IMR-90 (cell line): ENCODE measurements around the gene SLC25A3. TPM values are rescaled to one million over a fixed set of nuclear protein-coding genes. Genes with fewer than 3 reads are reported as not detected.

Experiments
- ATAC-seq: fragments of 200-7000 bp; cut with Tn5 transposase; 2 replicates; pipeline ENCODE4 v1.9.1; 2020; ENCODE audit warnings: low read depth, mild to moderate bottlenecking, moderate library complexity
- Bru-seq: library from RNA; stranded (reverse); fragments of 400-500 nt; gene quantifications from one replicate; lab custom pipeline; 2021; lab: Mats Ljungman, UMichigan
- BruChase-seq, 2 experiments: library from RNA; stranded (reverse); fragments of 400-500 nt; gene quantifications; one replicate each; lab custom pipeline; 2021; lab: Mats Ljungman, UMichigan
- BruUV-seq: library from RNA; stranded (reverse); fragments of 400-500 nt; replicated peaks from 2 replicates; lab custom pipeline; 2021; lab: Mats Ljungman, UMichigan
- CTCF ChIA-PET: fragments of 300-600 bp; formaldehyde crosslinking; extraction: SDS; loops from one replicate; lab custom pipeline; 2021; ENCODE audit warnings: antibody characterized with exemption; lab: Yijun Ruan, JAX
- POLR2A ChIA-PET: fragments of 300-600 bp; sonication (Branson Sonifier 250); formaldehyde crosslinking; loops from one replicate; lab custom pipeline; 2022; ENCODE audit warnings: antibody characterized with exemption; ENCODE audit not compliant: unreplicated experiment; lab: Charles Lee
- DNase-seq: peaks from one replicate; pipeline ENCODE4 v3.0.0; 2013
- H2AFZ ChIP-seq: replicated peaks from 2 replicates; pipeline ENCODE3; 2013; ENCODE audit warnings: low read length, mild to moderate bottlenecking; ENCODE audit not compliant: poor library complexity
- H2AK5ac ChIP-seq: 2 replicates; pipeline ENCODE4 v1.6.1; 2013; ENCODE audit warnings: low read depth, low read length, inconsistent platforms
- H2AK9ac ChIP-seq: replicated peaks from 2 replicates; pipeline ENCODE3; 2013; ENCODE audit warnings: mild to moderate bottlenecking, low read depth, low read length, moderate library complexity; ENCODE audit not compliant: poor library complexity
- H2BK120ac ChIP-seq: 2 replicates; pipeline ENCODE4 v1.6.1; 2013; ENCODE audit warnings: low read depth, low read length, inconsistent platforms
- H2BK15ac ChIP-seq: 3 replicates; pipeline ENCODE4 v1.6.1; 2013; ENCODE audit warnings: low read depth, low read length, inconsistent platforms
- H2BK20ac ChIP-seq: 2 replicates; pipeline ENCODE4 v1.6.1; 2013; ENCODE audit warnings: low read depth, mild to moderate bottlenecking, inconsistent platforms, low read length, moderate library complexity
- H2BK5ac ChIP-seq: 2 replicates; pipeline ENCODE4 v1.6.1; 2013; ENCODE audit warnings: mild to moderate bottlenecking, low read depth, low read length, inconsistent platforms; ENCODE audit not compliant: poor library complexity, severe bottlenecking
- H3K14ac ChIP-seq: replicated peaks from 2 replicates; pipeline ENCODE4 v1.6.1; 2013; ENCODE audit warnings: low read depth, low read length, inconsistent platforms
- H3K18ac ChIP-seq: 2 replicates; pipeline ENCODE4 v1.6.1; 2013; ENCODE audit warnings: low read depth, low read length, control low read depth
- H3K23ac ChIP-seq: 2 replicates; pipeline ENCODE4 v1.6.1; 2013; ENCODE audit warnings: low read depth, low read length, inconsistent platforms
- H3K27ac ChIP-seq: 2 replicates; pipeline ENCODE4 v1.5.1; 2013; ENCODE audit warnings: mild to moderate bottlenecking, control low read depth, low read length; ENCODE audit not compliant: insufficient read depth
- H3K27me3 ChIP-seq: 2 replicates; pipeline ENCODE4 v1.6.1; 2013; ENCODE audit warnings: low read length; ENCODE audit not compliant: control insufficient read depth, insufficient read depth
- H3K36me3 ChIP-seq: 2 replicates; pipeline ENCODE4 v1.6.1; 2013; ENCODE audit warnings: low read length, mixed read lengths; ENCODE audit not compliant: control insufficient read depth, insufficient read depth
- H3K4ac ChIP-seq: 2 replicates; pipeline ENCODE4 v1.6.1; 2013; ENCODE audit warnings: low read depth, low read length, inconsistent platforms
- H3K4me1 ChIP-seq: 2 replicates; pipeline ENCODE4 v1.6.1; 2013; ENCODE audit warnings: low read length, mixed read lengths; ENCODE audit not compliant: control insufficient read depth, insufficient read depth
- H3K4me2 ChIP-seq: 2 replicates; pipeline ENCODE4 v1.6.1; 2013; ENCODE audit warnings: low read depth, mild to moderate bottlenecking, control low read depth, low read length, moderate library complexity
- H3K4me3 ChIP-seq: 2 replicates; pipeline ENCODE4 v1.5.1; 2013; ENCODE audit warnings: low read depth, mild to moderate bottlenecking, control low read depth, low read length, moderate library complexity; ENCODE audit not compliant: insufficient read depth
- H3K56ac ChIP-seq: 2 replicates; pipeline ENCODE4 v1.6.1; 2013; ENCODE audit warnings: low read length, inconsistent platforms; ENCODE audit not compliant: insufficient read depth; ENCODE audit errors: extremely low read depth
- H3K79me1 ChIP-seq, 2 experiments: 2 replicates each; pipeline ENCODE4 v1.6.1; 2013; ENCODE audit warnings: low read length in 2 of 2, inconsistent platforms in 1 of 2, low read depth in 1 of 2
- H3K9ac ChIP-seq: 2 replicates; pipeline ENCODE4 v1.6.1; 2013; ENCODE audit warnings: low read depth, low read length, control low read depth
- H3K9me1 ChIP-seq: 2 replicates; pipeline ENCODE4 v1.6.1; 2013; ENCODE audit warnings: low read length, inconsistent platforms; ENCODE audit not compliant: insufficient read depth
- H3K9me3 ChIP-seq: 2 replicates; pipeline ENCODE4 v1.6.1; 2013; ENCODE audit warnings: low read length; ENCODE audit not compliant: control insufficient read depth, insufficient read depth
- H4K20me1 ChIP-seq: 2 replicates; pipeline ENCODE4 v1.6.1; 2013; ENCODE audit warnings: low read length, inconsistent platforms; ENCODE audit not compliant: insufficient read depth
- H4K5ac ChIP-seq: 2 replicates; pipeline ENCODE4 v1.6.1; 2013; ENCODE audit warnings: mild to moderate bottlenecking, low read depth, low read length, control low read depth
- H4K8ac ChIP-seq, 2 experiments: 2 replicates each; pipeline ENCODE4 v1.6.1; 2013; ENCODE audit warnings: low read depth in 2 of 2, low read length in 2 of 2, control low read depth in 1 of 2, inconsistent platforms in 1 of 2
- H4K91ac ChIP-seq: 2 replicates; pipeline ENCODE4 v1.6.1; 2013; ENCODE audit warnings: low read depth, low read length, inconsistent platforms; ENCODE audit not compliant: insufficient read depth
- CEBPB ChIP-seq: IDR thresholded peaks from 2 replicates; pipeline ENCODE4 v1.6.1; 2012; ENCODE audit warnings: low read depth, low read length, improper control_type of control experiment
- CHD1 ChIP-seq: IDR thresholded peaks from 2 replicates; pipeline ENCODE4 v1.6.1; 2012; ENCODE audit warnings: low read depth, low read length, improper control_type of control experiment
- CTCF ChIP-seq: conservative IDR thresholded peaks from 2 replicates; pipeline ENCODE4 v1.5.1; 2012; ENCODE audit warnings: mild to moderate bottlenecking, low read depth, low read length, improper control_type of control experiment
- ELK1 ChIP-seq: fragments of 150-350 bp; IDR thresholded peaks from 2 replicates; pipeline ENCODE4 v1.6.1; 2016; ENCODE audit warnings: low read depth, mild to moderate bottlenecking, low read length, moderate library complexity, borderline replicate concordance
- FOS ChIP-seq: fragments of 150-350 bp; IDR thresholded peaks from 2 replicates; pipeline ENCODE4 v1.6.1; 2016; ENCODE audit warnings: low read depth, low read length
- MAFK ChIP-seq: IDR thresholded peaks from 2 replicates; pipeline ENCODE4 v1.6.1; 2012; ENCODE audit warnings: low read depth, low read length, improper control_type of control experiment
- MAZ ChIP-seq: IDR thresholded peaks from 2 replicates; pipeline ENCODE4 v1.6.1; 2012; ENCODE audit warnings: low read depth, mild to moderate bottlenecking, low read length, improper control_type of control experiment, moderate library complexity, borderline replicate concordance
- MXI1 ChIP-seq: IDR thresholded peaks from 2 replicates; pipeline ENCODE4 v1.6.1; 2012; ENCODE audit warnings: low read depth, mild to moderate bottlenecking, low read length, moderate library complexity, borderline replicate concordance
- POLR2A ChIP-seq: IDR thresholded peaks from 2 replicates; pipeline ENCODE4 v1.6.1; 2012; ENCODE audit warnings: mild to moderate bottlenecking, low read depth, low read length
- RAD21 ChIP-seq: IDR thresholded peaks from 2 replicates; pipeline ENCODE4 v1.6.1; 2012; ENCODE audit warnings: low read length, improper control_type of control experiment
- RCOR1 ChIP-seq: IDR thresholded peaks from 2 replicates; pipeline ENCODE4 v1.6.1; 2012; ENCODE audit warnings: mild to moderate bottlenecking, low read length, improper control_type of control experiment; ENCODE audit not compliant: insufficient replicate concordance
- WGBS, 2 experiments: methylation state at CpG; one replicate each; pipeline versions ENCODE4 v1.1.5 to v1.1.7; 2013; ENCODE audit warnings: missing lambda C conversion rate in 2 of 2; ENCODE audit not compliant: insufficient read length in 1 of 2; ENCODE audit errors: extremely low coverage in 2 of 2; 5-methylcytosine and 5-hydroxymethylcytosine counted together
- dilution Hi-C: fragments of 300-500 bp; cut with HindIII; formaldehyde crosslinking; loops from one replicate; pipeline ENCODE4 v1.14.3; 2018; ENCODE audit warnings: low sequenced_read_pairs; ENCODE audit not compliant: unreplicated experiment
- in situ Hi-C: fragments of 300-500 bp; cut with MboI; formaldehyde crosslinking; loops from 3 replicates; pipeline ENCODE4 v1.14.3; 2019; ENCODE audit warnings: low sequenced_read_pairs, inconsistent platforms, mixed read lengths
- intact Hi-C: fragments of 100-400 bp; cut with micrococcal nuclease; formaldehyde crosslinking; loops from 2 replicates; pipeline ENCODE4 v1.10.0; 2022
- long read RNA-seq: library from polyadenylated mRNA; unstranded; transcript quantifications from one replicate; pipeline ENCODE4 v2.0.0, GENCODE V29; 2021; ENCODE audit not compliant: unreplicated experiment
- polyA plus RNA-seq, 3 experiments: library from polyadenylated mRNA; depleted of rRNA; stranded (reverse); fragments of >200 nt; gene quantifications; 2 replicates each; pipeline ENCODE4 v1.2.3, GENCODE V29; 2012; ENCODE audit warnings: low replicate concordance in 1 of 3
- total RNA-seq: library from RNA; depleted of rRNA; stranded (reverse); fragments of >200 nt; gene quantifications from 2 replicates; pipeline ENCODE4 v1.2.3, GENCODE V29; 2012; rRNA removed

SLC25A3 gene
- total RNA-seq (861 and 1,218 TPM in 2 replicates), polyA plus RNA-seq (2012; rRNA removed) (601 and 657 TPM in 2 replicates), Bru-seq, nascent RNA (percentile 94 among the genes with signal in this experiment), BruChase-seq, experiment 1, labeled RNA remaining after a 6-hour chase (percentile 95 among the genes with signal in this experiment), BruChase-seq, experiment 2, labeled RNA remaining after a 2-hour chase (percentile 90 among the genes with signal in this experiment)
- 577 and 1,347 TPM in 2 replicates for polyA plus RNA-seq (2012; cell fraction: cytosol; rRNA removed)
- 661 and 776 TPM in 2 replicates for polyA plus RNA-seq (2012; cell fraction: nucleus; rRNA removed; ENCODE audit: low replicate concordance)
- long read RNA-seq, full-length matches to known transcripts = 368 of 404 reads
- long read RNA-seq, partial matches to known transcripts = 17 of 404 reads
- long read RNA-seq, other reads (novel, unspliced or antisense) = 19 of 404 reads

- no TSS peak for BruUV-seq
- ChIA-PET CTCF (interaction anchor here (0.9 to 4.0 kb wide), 2 partner anchors 13 to 27 kb away, joined by 4 to 14 read pairs; no protein-coding TSS in a partner anchor), POLR2A (interaction anchor here (0.5 to 0.8 kb wide), 7 partner anchors 12 to 155 kb away, joined by 3 to 5 read pairs (median 3); no protein-coding TSS in a partner anchor)
- Histone ChIP-seq H3K9ac (peak within 1 kb of the TSS; percentile 100), H2BK20ac (no peak within 1 kb of the TSS; the same call in 1 of the 2 replicates), H4K91ac (peak within 1 kb of the TSS; percentile 70), H3K27ac (peak within 1 kb of the TSS; percentile 95), H3K4ac (peak within 1 kb of the TSS; percentile 91), H3K4me2 (peak within 1 kb of the TSS; percentile 98), H3K27me3 (no peaks in the 10 kb centered on the region), H3K36me3 (peaks cover 19% of the 10 kb centered on the region), H2BK120ac (0 out of 2 replicates have a peak within 1 kb of the TSS, but pooled peaks have one; percentile 59), H3K9me3 (no peaks in the 10 kb centered on the region), H3K56ac (peak within 1 kb of the TSS; percentile 94), H2AK9ac (peak within 1 kb of the TSS; percentile 98), H3K4me1 (peaks cover 5% of the 10 kb centered on the region), H3K23ac (peak within 1 kb of the TSS; percentile 98), H2AFZ (peak within 1 kb of the TSS; percentile 89), H3K79me1 (peaks cover 0 to 24% of the 10 kb centered on the region in 2 experiments; a peak in 2 of 4 replicates), H4K5ac (peak within 1 kb of the TSS; percentile 91), H3K9me1 (peaks cover 8% of the 10 kb centered on the region), H4K20me1 (peaks cover 44% of the 10 kb centered on the region), H2BK5ac (peak within 1 kb of the TSS; percentile 86), H3K4me3 (peak within 1 kb of the TSS; percentile 96), H2BK15ac (0 out of 3 replicates have a peak within 1 kb of the TSS, but pooled peaks have one; percentile 2), H3K18ac (peak within 1 kb of the TSS; percentile 68), H3K14ac (peak within 1 kb of the TSS; percentile 99), H2AK5ac (peak within 1 kb of the TSS; percentile 90), H4K8ac (peak within 1 kb of the TSS; percentile 88 to 98)
- dilution Hi-C loops (no loop called here), intact Hi-C loops (loop anchor here (1.0 to 5.0 kb wide), 5 partner anchors 27 to 91 kb away; partner anchors contain the start of genes APAF1 and TMPO), in situ Hi-C loops (no loop called here)
- peak; percentile 98 for DNase-seq
- ATAC-seq = peak; percentile 96
- 0% methylated on average over 32 of the region's 67 CpGs; no CpG with 5 or more reads in 1 of the 2 experiments for WGBS, 2 experiments
- no peak for TF ChIP-seq MAFK
- TF ChIP-seq RAD21 = no peak
- TF ChIP-seq MXI1 = peak; percentile 49; the same call in 1 of the 2 replicates
- TF ChIP-seq MAZ = peak; percentile 48; the same call in 1 of the 2 replicates
- peak; percentile 6; the same call in 1 of the 2 replicates for TF ChIP-seq CEBPB
- peak; percentile 61; the same call in 1 of the 2 replicates for TF ChIP-seq CHD1
- TF ChIP-seq POLR2A = peak; percentile 99
- TF ChIP-seq CTCF = no peak
- no peak for TF ChIP-seq RCOR1
- no peak for TF ChIP-seq ELK1
- TF ChIP-seq FOS = 0 out of 2 replicates have a peak, but pooled peaks have one; percentile 12
Observed at GRCh38 chr12:98593351-98594049, at the start of gene SLC25A3. SLC25A3 (plus strand) TSS chr12:98593686; CDS start chr12:98593979, 293 bp downstream.
